A204.1 (cell line): ENCODE measurements around the gene ZNF268.
"Not testable (repeated sequence)": the region's sequence is repeated elsewhere in the genome, so short reads cannot be mapped to it uniquely, and the experiment has no call there.

Experiments used
- FAIRE-seq: peaks from 2 replicates; lab custom pipeline; 2012; peaks lifted over from hg19 to GRCh38; lab: Jason Lieb, UNC

ZNF268 gene

DNA sequence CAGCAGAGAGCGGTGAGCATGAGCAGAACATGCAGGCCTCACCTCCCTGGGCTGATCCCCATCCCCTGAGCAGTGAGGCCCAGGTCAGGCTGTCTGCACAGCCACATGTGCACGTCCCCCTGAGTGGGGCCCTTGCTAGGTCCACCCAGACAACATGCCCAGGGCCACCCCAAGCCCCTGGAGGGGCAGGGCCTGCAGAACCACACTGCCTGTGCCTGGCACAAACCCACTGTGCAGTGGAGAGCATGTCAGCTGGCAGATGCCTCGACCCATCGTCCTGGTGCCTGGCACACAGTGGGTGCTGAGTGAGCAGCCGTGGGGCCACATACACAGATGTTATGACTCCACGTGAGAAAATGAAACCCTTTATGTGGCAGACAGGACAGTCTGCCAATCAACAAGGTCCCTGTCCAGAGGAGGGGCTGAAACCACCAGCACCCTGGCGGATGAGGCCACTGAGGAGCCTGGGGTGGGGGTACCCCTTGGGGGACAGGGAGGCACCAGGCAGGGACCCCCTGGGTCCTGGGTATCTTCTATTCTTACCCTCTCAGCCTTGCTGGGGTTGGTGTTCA, 46.1 kb downstream of the ZNF268 start:
- FAIRE-seq, result no peak

DNA sequence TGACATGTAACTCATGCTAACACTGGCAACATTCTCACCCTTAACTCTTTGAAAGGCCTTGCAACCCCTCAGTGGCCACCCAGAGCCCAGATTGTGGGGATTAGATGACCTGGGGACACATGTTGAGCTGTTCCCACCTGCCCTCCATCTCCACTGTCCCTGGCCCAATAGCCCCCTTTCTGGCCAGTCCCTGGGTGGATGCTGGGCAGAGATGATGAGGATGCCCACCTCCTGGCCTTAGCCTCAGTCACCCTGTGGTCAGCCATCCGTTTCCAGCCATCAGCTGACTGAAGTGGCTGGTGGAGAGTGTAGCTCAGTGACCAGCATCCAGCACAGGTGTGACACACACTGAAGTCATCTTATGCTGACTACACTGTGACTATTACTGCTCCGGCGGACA, 49.7 kb downstream of the ZNF268 start:
- no peak for FAIRE-seq

DNA sequence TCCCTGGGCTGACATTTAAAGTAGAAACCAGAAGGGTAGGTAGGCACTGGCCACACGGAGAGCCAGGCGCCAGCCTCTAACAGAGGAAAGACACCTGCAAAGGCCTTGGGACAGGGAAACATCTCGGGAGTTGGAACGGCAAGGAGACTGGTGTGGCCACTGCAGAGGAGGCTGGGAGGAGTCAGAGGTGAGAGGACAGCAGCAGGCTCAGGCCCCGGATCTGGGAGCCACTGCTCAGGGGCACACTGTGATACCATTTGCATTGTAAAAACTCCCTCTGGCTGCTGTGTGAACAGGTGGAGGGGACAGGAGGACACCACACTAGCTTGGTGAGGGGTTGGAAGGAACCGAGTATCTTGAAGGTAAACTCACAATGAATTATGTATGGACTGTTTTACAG, 51.7 kb downstream of the ZNF268 start:
- no peak for FAIRE-seq

DNA sequence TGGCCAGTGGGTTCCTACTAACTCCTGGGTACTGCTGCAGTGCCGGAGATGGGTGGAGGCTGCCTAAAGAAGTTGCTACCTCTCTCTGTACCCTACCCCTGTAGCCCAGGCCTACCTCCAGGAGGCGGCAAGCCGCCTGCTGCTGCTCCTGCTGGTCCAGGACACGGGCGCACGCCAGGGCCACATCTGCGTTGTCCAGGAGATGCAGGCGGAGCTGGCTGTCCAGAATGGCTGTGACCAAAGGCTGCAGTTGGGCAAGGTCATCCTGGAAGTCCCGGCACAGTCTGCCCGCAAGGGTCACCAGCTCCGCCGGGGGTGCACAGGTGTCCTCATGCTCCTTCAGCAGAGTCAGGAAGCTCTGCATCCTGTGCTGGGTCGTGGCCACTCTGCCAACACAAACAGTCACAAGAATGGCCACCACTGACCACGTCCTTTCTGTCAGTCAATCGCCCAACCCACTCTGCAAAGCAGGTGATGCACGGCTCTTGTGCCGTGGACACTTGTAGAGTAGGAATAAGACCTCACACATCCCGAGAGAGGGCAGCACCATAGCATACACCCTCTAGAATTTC, 52.8 kb downstream of the ZNF268 start:
- FAIRE-seq, result no peak

DNA sequence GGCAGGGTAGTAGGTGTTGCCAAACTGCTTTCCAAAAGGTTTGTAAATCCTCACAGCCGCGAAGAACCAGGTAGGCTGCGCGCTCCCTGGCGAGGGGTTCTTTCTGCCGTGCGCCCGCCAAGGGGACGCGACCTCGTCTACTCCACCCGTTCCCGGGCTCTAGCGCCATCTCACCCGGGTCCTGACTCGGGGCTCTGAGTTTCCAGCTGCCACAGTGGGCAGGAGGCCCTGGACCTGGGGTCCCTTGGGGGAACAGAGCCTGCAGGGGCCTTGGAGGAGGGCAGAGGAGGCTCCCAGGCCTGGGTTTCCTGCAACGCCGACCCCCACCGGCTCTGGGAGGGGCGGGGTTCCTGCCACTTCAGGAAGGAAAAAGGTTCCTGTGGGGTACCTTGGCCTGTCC, 53.7 kb downstream of the ZNF268 start:
- no peak for FAIRE-seq

DNA sequence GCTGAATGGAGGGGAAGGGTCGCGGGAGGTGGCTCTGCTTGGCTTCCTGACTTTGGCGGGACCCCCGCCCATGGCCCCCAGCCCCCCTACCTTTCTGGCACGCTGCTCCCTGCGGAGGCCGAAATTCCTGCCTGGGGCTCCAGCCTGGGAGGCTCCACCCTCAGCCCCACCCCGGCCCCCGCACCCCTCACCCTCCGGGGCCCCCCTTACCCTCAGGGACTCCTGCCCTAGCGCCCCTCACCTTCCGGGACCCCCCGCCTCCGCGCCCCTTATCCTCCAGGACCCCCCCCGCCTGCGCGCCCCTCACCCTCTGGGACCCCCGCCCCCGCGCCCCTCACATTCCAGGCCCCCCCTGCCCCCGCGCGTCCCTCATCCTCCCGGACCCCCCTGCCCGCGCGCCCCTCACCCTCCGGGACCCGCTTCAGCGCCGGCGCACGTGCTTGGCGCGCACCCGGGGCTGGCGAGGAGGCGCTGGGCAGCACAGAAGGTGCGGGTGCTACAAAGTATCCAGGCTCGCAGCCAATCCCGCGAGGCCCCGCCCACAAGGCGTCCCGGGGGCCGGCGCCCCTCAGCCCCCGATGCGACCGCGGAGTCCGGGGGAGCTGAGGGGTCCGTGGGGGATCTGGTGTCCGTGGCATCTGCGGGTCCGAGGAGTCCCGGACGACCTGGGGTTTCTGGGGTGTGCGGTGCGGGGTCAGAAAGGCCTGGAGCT, 54.3 kb downstream of the ZNF268 start, which contains the start of gene ANHX:
Gene ANHX, minus strand, starts transcription at position 477 of the 712 bp plus-strand sequence. CDS start 1,521 bp downstream, outside the sequence.
- FAIRE-seq, result no peak

DNA sequence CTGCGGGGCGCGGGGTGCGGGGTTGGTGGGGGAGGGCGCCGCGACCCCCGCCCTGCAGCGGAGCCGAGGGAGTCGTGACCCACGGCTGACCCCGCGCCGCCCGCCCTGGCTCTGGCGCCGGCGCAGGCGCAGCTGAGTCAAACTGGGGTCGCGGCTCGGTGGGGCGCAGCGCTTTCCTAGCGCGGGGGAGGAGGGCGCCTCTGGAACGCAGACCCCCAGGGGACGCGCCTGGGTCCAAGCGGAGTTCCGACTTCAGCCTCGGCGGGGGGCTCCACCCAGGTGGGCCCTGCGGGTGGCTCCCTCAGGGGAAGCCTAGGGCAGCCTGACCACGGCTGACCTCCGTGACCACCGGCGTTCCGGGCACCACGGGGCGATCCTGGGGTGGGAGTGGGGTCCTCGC, 54.8 kb downstream of the ZNF268 start:
- FAIRE-seq, result no peak

DNA sequence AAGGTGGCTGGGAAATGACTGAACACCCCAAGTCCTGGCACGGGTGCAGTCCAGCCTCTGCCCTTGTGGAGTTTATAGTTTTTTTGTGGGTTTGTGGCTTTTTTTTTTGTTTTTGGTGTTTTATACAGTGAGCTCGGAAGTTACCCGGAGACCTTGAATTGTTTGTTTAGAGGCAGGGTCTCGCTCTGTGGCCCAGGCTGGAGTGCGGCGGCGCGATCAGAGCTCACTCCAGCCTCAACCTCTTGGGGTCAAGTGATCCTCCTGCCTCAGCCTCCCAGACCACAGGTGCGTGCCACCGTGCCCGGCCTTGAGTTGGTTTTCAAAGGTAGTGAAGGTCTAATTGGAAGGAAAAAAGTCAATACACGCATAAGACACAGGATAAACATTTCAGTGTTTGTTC, 55.3 kb downstream of the ZNF268 start:
- FAIRE-seq, result no peak

DNA sequence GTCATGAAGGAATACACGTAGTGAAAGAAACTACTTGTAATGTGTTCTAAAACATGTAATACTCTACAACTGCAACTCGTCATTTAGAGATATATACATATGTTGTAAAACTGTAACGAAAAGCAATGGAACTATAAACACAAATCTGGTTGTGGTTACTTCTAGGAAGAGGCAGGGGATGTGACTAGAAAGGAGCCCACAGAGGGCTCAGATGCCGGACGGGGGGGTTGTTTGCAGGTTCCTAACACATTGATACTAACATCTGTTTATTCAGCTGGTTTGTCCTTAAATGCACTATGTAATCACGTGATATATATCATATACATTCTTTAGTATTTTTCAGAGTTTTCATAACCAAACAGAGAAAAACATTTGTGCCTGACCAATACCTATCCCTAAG, 70.4 kb downstream of the ZNF268 start:
- peak; percentile 19 for FAIRE-seq

DNA sequence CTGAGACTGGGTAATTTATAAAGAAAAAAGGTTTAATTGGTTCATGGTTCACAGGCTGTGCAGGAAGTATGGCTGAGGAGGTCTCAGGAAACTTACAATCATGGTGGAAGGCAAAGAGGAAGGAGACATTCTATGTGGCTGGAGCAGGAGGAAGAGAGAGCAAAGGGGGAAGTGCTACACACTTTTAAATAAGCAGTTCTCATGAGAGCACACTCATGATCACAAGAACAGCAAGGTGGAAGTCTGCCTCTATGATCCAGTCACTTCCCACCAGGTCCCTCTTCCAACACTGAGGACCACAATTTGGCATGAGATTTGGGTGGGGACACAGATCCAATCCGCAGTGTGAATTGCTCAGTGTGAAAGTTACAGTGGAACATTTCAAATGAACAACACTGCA, 74.5 kb downstream of the ZNF268 start:
- FAIRE-seq, result not testable (repeated sequence)

DNA sequence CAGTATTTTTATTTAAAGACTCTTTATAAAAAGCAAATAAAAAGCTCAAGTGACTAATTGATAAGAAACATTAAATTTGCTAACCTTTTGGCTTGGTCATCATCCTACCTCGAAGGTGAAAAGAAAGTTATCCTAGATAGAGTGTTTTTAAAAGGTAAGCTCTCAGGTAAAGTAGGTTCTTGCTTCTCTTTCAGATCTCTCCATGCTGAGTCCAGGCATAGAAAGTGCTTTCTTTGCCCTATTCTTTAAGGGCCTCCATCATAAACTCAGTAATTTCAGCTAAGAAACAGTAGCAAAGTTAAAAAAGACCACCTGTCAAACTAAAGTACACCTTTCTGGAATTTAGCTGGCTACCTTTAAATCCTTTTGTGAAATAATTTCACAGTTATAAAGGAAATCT, 75.0 kb downstream of the ZNF268 start:
- no peak for FAIRE-seq

DNA sequence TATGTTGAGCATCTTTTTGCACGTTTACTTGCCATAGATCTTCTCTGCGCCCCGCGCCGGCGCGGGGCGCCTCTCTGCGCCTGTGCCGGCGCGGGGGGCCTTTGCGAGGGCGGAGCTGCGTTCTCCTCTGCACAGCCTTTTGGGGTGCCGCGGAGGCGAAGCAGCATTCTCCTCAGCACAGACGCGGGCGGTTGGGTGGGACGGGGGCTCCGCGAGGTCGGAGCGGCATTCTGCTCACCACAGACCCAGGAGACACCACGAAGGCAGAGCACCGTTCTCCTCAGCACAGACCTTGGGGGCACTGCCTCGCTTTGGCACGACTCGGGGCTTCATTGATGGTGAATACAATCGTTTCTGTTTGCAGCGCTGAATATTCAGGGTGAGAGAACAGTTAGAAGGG, 82.9 kb downstream of the ZNF268 start:
- FAIRE-seq, result no peak
